SK-N-MC (cell line): Measurements from ENCODE around the gene PTGS2.

Experiments
- DNase-seq: peaks from one replicate; pipeline ENCODE4 v3.0.0-alpha.2; 2011; ENCODE audit warnings: low read depth, low spot score
- H3K27ac ChIP-seq: fragments of 200-600 bp; sonication (generic); 2 replicates; pipeline ENCODE4 v1.5.1; 2016; ENCODE audit warnings: mixed run types
- H3K36me3 ChIP-seq: fragments of 200-600 bp; sonication (generic); 2 replicates; pipeline ENCODE4 v1.6.1; 2017; ENCODE audit warnings: antibody characterized with exemption, low read length, mixed read lengths; ENCODE audit not compliant: insufficient read depth
- H3K4me3 ChIP-seq: fragments of 200-600 bp; sonication (generic); 2 replicates; pipeline ENCODE4 v1.5.1; 2016
- H3K9ac ChIP-seq: fragments of 200-600 bp; sonication (generic); 2 replicates; pipeline ENCODE4 v1.8.0; 2017; ENCODE audit warnings: mixed run types, mixed read lengths; ENCODE audit not compliant: insufficient read length
- H3K9me3 ChIP-seq: fragments of 200-600 bp; sonication (generic); 2 replicates; pipeline ENCODE4 v1.6.1; 2017; ENCODE audit warnings: low read depth, mild to moderate bottlenecking, antibody characterized with exemption, low read length, moderate library complexity, mixed read lengths
- EZH2 ChIP-seq: fragments of 200-600 bp; sonication (generic); IDR thresholded peaks from one replicate; pipeline ENCODE4 v1.6.1; 2017; ENCODE audit warnings: antibody characterized with exemption
- FOXP2 ChIP-seq: optimal IDR thresholded peaks from 2 replicates; pipeline ENCODE3; 2011; ENCODE audit warnings: mild to moderate bottlenecking, moderate library complexity; ENCODE audit not compliant: insufficient read depth; ENCODE audit errors: extremely low read length, control extremely low read depth
- POLR2AphosphoS5 ChIP-seq: IDR thresholded peaks from 2 replicates; pipeline ENCODE4 v1.6.1; 2012; ENCODE audit warnings: mild to moderate bottlenecking, low read depth, low read length, borderline replicate concordance

The PTGS2 gene

GRCh38 chr1:186699519-186699918, 19.3 kb upstream of the PTGS2 start:
- no peaks in the 10 kb centered on the region for H3K36me3 ChIP-seq
- H3K27ac ChIP-seq: no peak overlapping the region
- H3K9ac ChIP-seq: no peak overlapping the region
- H3K4me3 ChIP-seq: no peak overlapping the region
- DNase-seq: no peak
- TF ChIP-seq POLR2AphosphoS5 (no peak), FOXP2 (no peak), EZH2 (no peak)
- no peaks in the 10 kb centered on the region for H3K9me3 ChIP-seq

- H3K9ac ChIP-seq: no peak overlapping the region
- no peaks in the 10 kb centered on the region for H3K9me3 ChIP-seq
- no peak overlapping the region for H3K27ac ChIP-seq
- no peaks in the 10 kb centered on the region for H3K36me3 ChIP-seq
- no peak for TF ChIP-seq EZH2
- no peak for TF ChIP-seq POLR2AphosphoS5
- TF ChIP-seq FOXP2: no peak
- no peak for DNase-seq
- H3K4me3 ChIP-seq: no peak overlapping the region
Observed at GRCh38 chr1:186689907-186690306, 9.7 kb upstream of the PTGS2 start.

- no peak overlapping the region for H3K27ac ChIP-seq
- DNase-seq: no peak
- H3K36me3 ChIP-seq: no peaks in the 10 kb centered on the region
- no peak overlapping the region for H3K4me3 ChIP-seq
- TF ChIP-seq POLR2AphosphoS5: no peak
- no peak for TF ChIP-seq FOXP2
- no peak for TF ChIP-seq EZH2
- H3K9ac ChIP-seq: no peak overlapping the region
- no peaks in the 10 kb centered on the region for H3K9me3 ChIP-seq
Observed at GRCh38 chr1:186689376-186689775, 9.2 kb upstream of the PTGS2 start.

GRCh38 chr1:186683652-186684410, 3.6 kb upstream of the PTGS2 start:
- H3K27ac ChIP-seq: no peak overlapping the region
- no peak for TF ChIP-seq EZH2
- no peak for TF ChIP-seq FOXP2
- no peak for TF ChIP-seq POLR2AphosphoS5
- H3K9me3 ChIP-seq: no peaks in the 10 kb centered on the region
- H3K36me3 ChIP-seq: no peaks in the 10 kb centered on the region
- H3K9ac ChIP-seq: no peak overlapping the region
- no peak overlapping the region for H3K4me3 ChIP-seq
- DNase-seq: no peak

GRCh38 chr1:186682736-186683135, 2.5 kb upstream of the PTGS2 start:
- DNase-seq: no peak
- TF ChIP-seq EZH2 (no peak), POLR2AphosphoS5 (no peak), FOXP2 (no peak)
- no peaks in the 10 kb centered on the region for H3K9me3 ChIP-seq
- no peaks in the 10 kb centered on the region for H3K36me3 ChIP-seq
- H3K27ac ChIP-seq: no peak overlapping the region
- no peak overlapping the region for H3K9ac ChIP-seq
- no peak overlapping the region for H3K4me3 ChIP-seq

- H3K9ac ChIP-seq: no peak overlapping the region
- H3K4me3 ChIP-seq: no peak overlapping the region; the same call in 1 of the 2 replicates
- no peaks in the 10 kb centered on the region for H3K9me3 ChIP-seq
- no peak for TF ChIP-seq EZH2
- TF ChIP-seq POLR2AphosphoS5: no peak
- TF ChIP-seq FOXP2: no peak
- no peak overlapping the region for H3K27ac ChIP-seq
- no peaks in the 10 kb centered on the region for H3K36me3 ChIP-seq
- no peak for DNase-seq
Observed at GRCh38 chr1:186681801-186682200, 1.6 kb upstream of the PTGS2 start.

- Histone ChIP-seq H3K4me3 (peak overlapping the region; percentile 91), H3K9ac (peak overlapping the region; percentile 82), H3K36me3 (no peaks in the 10 kb centered on the region), H3K27ac (no peak overlapping the region; the same call in 1 of the 2 replicates), H3K9me3 (no peaks in the 10 kb centered on the region)
- no peak for DNase-seq
- TF ChIP-seq FOXP2 (no peak), EZH2 (no peak), POLR2AphosphoS5 (no peak)
Observed at GRCh38 chr1:186681121-186681520, 898 bp upstream of the PTGS2 start.

GRCh38 chr1:186679924-186680244, 339 bp downstream of the PTGS2 start:
- TF ChIP-seq FOXP2 (no peak), EZH2 (no peak)
- H3K9ac ChIP-seq: peak overlapping the region; percentile 82
- H3K9me3 ChIP-seq: no peaks in the 10 kb centered on the region
- no peak for DNase-seq
- H3K27ac ChIP-seq: no peak overlapping the region
- no peaks in the 10 kb centered on the region for H3K36me3 ChIP-seq
- H3K4me3 ChIP-seq: peak overlapping the region; percentile 91

GRCh38 chr1:186678155-186678554, 2.1 kb downstream of the PTGS2 start:
- no peak overlapping the region for H3K4me3 ChIP-seq

More at GRCh38 chr1:186678155-186678554, 2.1 kb downstream of the PTGS2 start:
- Histone ChIP-seq H3K9ac (no peak overlapping the region), H3K27ac (no peak overlapping the region), H3K9me3 (no peaks in the 10 kb centered on the region), H3K36me3 (no peaks in the 10 kb centered on the region; the same call in 1 of the 2 replicates)
- no peak for DNase-seq
- no peak for TF ChIP-seq POLR2AphosphoS5
- TF ChIP-seq EZH2: no peak
- no peak for TF ChIP-seq FOXP2
